HG03457 (cell line): ENCODE measurements around the gene TMEM200C.

ENCODE experiments used
- ATAC-seq: cut with Tn5 transposase; IDR thresholded peaks from one replicate; pipeline ENCODE4 v1.9.1; 2021; ENCODE audit warnings: moderate number of reproducible peaks; ENCODE audit not compliant: unreplicated experiment

TMEM200C gene

GRCh38 chr18:5895299-5895875, at the start of gene TMEM200C:
Gene TMEM200C, minus strand, starts transcription at chr18:5895522. Its CDS starts 3,459 bp downstream, at chr18:5892063.
- no peak for ATAC-seq

GRCh38 chr18:5944448-5944847, 49.1 kb upstream of the TMEM200C start:
- no peak for ATAC-seq

- ATAC-seq: no peak
These were observed 48.2 kb upstream of the TMEM200C start for GRCh38 chr18:5943514-5943913.

GRCh38 chr18:5942591-5942990, 47.3 kb upstream of the TMEM200C start:
- no peak for ATAC-seq

- no peak for ATAC-seq
These were observed 46.6 kb upstream of the TMEM200C start for GRCh38 chr18:5941890-5942289.

- no peak for ATAC-seq
These were observed 44.7 kb upstream of the TMEM200C start for GRCh38 chr18:5939801-5940667.

- ATAC-seq: no peak
These were observed 42.5 kb upstream of the TMEM200C start for GRCh38 chr18:5937795-5938194.

- ATAC-seq: no peak
These were observed 41.8 kb upstream of the TMEM200C start for GRCh38 chr18:5937121-5937520.

GRCh38 chr18:5930789-5931188, 35.5 kb upstream of the TMEM200C start:
- ATAC-seq: no peak

GRCh38 chr18:5918205-5918858, 23.0 kb upstream of the TMEM200C start:
- no peak for ATAC-seq

GRCh38 chr18:5914951-5915350, 19.6 kb upstream of the TMEM200C start:
- ATAC-seq: no peak

GRCh38 chr18:5914016-5914415, 18.7 kb upstream of the TMEM200C start:
- ATAC-seq: no peak

- ATAC-seq: no peak
These were observed 17.2 kb upstream of the TMEM200C start for GRCh38 chr18:5912566-5912965.

GRCh38 chr18:5909125-5909524, 13.8 kb upstream of the TMEM200C start:
- ATAC-seq: no peak

- no peak for ATAC-seq
These were observed 8.1 kb upstream of the TMEM200C start for GRCh38 chr18:5903386-5903785.

GRCh38 chr18:5900262-5900661, 4.9 kb upstream of the TMEM200C start:
- ATAC-seq: no peak

- ATAC-seq: no peak
These were observed 4.5 kb upstream of the TMEM200C start for GRCh38 chr18:5899835-5900234.

- ATAC-seq: no peak
These were observed 786 bp upstream of the TMEM200C start for GRCh38 chr18:5895876-5896740.

- ATAC-seq: no peak
These were observed 567 bp downstream of the TMEM200C start for GRCh38 chr18:5894611-5895298.

GRCh38 chr18:5893956-5894610, 1.2 kb downstream of the TMEM200C start:
- ATAC-seq: no peak
